Stimulated activated CD4-positive, alpha-beta T cell treated with anti-CD3 and anti-CD28 coated beads, Interleukin-4, amount 100 ng/mL, for 1 hour (primary cell): ENCODE measurements around the gene MSH3.
"Not testable (repeated sequence)": the region's sequence is repeated elsewhere in the genome, so short reads cannot be mapped to it uniquely, and the experiment has no call there.

Source experiments
- DNase-seq: peaks from one replicate; pipeline ENCODE4 v3.0.0-alpha.2; 2020

The MSH3 gene

GRCh38 chr5:80759866-80760577 is 105.6 kb downstream of the MSH3 start:
- no peak for DNase-seq

- DNase-seq = no peak
These were observed 106.2 kb downstream of the MSH3 start for GRCh38 chr5:80760680-80761079.

- DNase-seq = no peak
These were observed 106.7 kb downstream of the MSH3 start for GRCh38 chr5:80761176-80761575.

- no peak for DNase-seq
These were observed 107.5 kb downstream of the MSH3 start for GRCh38 chr5:80761966-80762365.

- no peak for DNase-seq
These were observed 108.1 kb downstream of the MSH3 start for GRCh38 chr5:80762573-80762972.

GRCh38 chr5:80763211-80763610 is 108.8 kb downstream of the MSH3 start:
- DNase-seq = no peak

- no peak for DNase-seq
These were observed 109.6 kb downstream of the MSH3 start for GRCh38 chr5:80763873-80764647.

- DNase-seq = no peak
These were observed 110.3 kb downstream of the MSH3 start for GRCh38 chr5:80764786-80765185.

GRCh38 chr5:80777347-80778287 is 123.2 kb downstream of the MSH3 start:
- DNase-seq = no peak

- no peak for DNase-seq
These were observed 125.6 kb downstream of the MSH3 start for GRCh38 chr5:80780024-80780423.

- no peak for DNase-seq
These were observed 126.4 kb downstream of the MSH3 start for GRCh38 chr5:80780761-80781285.

- no peak for DNase-seq
These were observed 126.9 kb downstream of the MSH3 start for GRCh38 chr5:80781356-80781755.

- no peak for DNase-seq
These were observed 128.2 kb downstream of the MSH3 start for GRCh38 chr5:80782626-80783025.

GRCh38 chr5:80783751-80784150 is 129.3 kb downstream of the MSH3 start:
- not testable (repeated sequence) for DNase-seq

GRCh38 chr5:80784451-80784850 is 130.0 kb downstream of the MSH3 start:
- no peak for DNase-seq

- not testable (repeated sequence) for DNase-seq
These were observed 135.0 kb downstream of the MSH3 start for GRCh38 chr5:80789319-80790016.

- DNase-seq = no peak
These were observed 136.2 kb downstream of the MSH3 start for GRCh38 chr5:80790698-80791097.

GRCh38 chr5:80793354-80793753 is 138.9 kb downstream of the MSH3 start:
- DNase-seq = no peak

GRCh38 chr5:80796846-80797245 is 142.4 kb downstream of the MSH3 start:
- no peak for DNase-seq

- no peak for DNase-seq
These were observed 143.1 kb downstream of the MSH3 start for GRCh38 chr5:80797428-80798024.

- no peak for DNase-seq
These were observed 143.7 kb downstream of the MSH3 start for GRCh38 chr5:80798166-80798565.

- DNase-seq = no peak
These were observed 144.2 kb downstream of the MSH3 start for GRCh38 chr5:80798633-80799032.
